Ishikawa (cell line): Measurements from ENCODE around the gene PLEKHA6.

Experiments
- EGR1 ChIP-seq: IDR thresholded peaks from 2 replicates; pipeline ENCODE4 v1.6.1; 2012
- EP300 ChIP-seq: IDR thresholded peaks from 2 replicates; pipeline ENCODE4 v1.6.1; 2012; ENCODE audit warnings: borderline replicate concordance
- NFIC ChIP-seq: IDR thresholded peaks from 2 replicates; pipeline ENCODE4 v1.6.1; 2012
- RAD21 ChIP-seq: IDR thresholded peaks from 2 replicates; pipeline ENCODE4 v1.6.1; 2012; ENCODE audit warnings: low read depth
- TAF1 ChIP-seq: IDR thresholded peaks from 2 replicates; pipeline ENCODE4 v1.6.1; 2012; ENCODE audit warnings: low read depth, mild to moderate bottlenecking
- TEAD4 ChIP-seq: IDR thresholded peaks from 2 replicates; pipeline ENCODE4 v1.6.1; 2012
- ZBTB7A ChIP-seq: IDR thresholded peaks from 2 replicates; pipeline ENCODE4 v1.6.1; 2012; ENCODE audit warnings: low read depth
- TF ChIP-seq, protein P1 (sequence below): IDR thresholded peaks from 2 replicates; pipeline ENCODE4 v1.6.1; 2012
- TF ChIP-seq, protein P2 (sequence below): IDR thresholded peaks from 2 replicates; pipeline ENCODE4 v1.6.1; 2012; ENCODE audit warnings: low read depth, mild to moderate bottlenecking
- TF ChIP-seq, protein P3 (sequence below): IDR thresholded peaks from 2 replicates; pipeline ENCODE4 v1.6.1; 2012

DNA sequence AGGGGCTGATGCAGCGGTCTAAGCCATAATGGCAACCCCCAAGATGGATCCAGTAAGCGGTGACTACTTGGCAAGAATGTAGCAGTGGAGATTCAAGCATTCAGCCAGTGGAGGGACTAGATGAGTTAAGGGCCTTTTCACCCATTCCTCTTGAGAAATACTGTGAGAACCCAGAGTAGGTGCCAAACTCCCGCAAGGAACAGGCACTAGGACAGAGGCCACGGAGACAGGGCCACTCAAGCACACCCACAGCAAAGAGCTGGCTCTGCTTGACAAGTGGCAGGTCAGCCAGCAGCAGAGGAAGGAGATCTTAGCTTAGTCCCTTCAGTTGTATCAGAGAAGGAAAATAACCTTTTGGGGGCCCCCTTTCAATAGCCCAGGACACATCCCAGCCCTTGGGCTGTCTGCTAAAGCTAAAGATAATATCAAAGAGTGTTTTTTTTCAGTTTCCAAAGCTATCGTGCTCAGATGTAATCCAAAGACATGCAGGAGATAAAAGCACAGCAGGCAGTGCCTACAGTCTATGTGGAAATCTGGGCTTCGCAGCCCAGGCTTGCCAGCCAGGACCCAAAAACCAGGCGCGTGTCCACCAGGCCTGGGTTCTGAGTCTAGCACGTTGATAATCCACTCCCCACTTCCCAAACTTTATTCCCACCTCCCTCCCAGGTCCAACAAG, 83.9 kb downstream of the PLEKHA6 start:
- TF ChIP-seq RAD21: no peak
- no peak for TF ChIP-seq TAF1
- TF ChIP-seq, protein P1, sequence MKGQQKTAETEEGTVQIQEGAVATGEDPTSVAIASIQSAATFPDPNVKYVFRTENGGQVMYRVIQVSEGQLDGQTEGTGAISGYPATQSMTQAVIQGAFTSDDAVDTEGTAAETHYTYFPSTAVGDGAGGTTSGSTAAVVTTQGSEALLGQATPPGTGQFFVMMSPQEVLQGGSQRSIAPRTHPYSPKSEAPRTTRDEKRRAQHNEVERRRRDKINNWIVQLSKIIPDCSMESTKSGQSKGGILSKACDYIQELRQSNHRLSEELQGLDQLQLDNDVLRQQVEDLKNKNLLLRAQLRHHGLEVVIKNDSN: no peak
- no peak for TF ChIP-seq EGR1
- TF ChIP-seq ZBTB7A: no peak
- no peak for TF ChIP-seq EP300
- TF ChIP-seq, protein P2, sequence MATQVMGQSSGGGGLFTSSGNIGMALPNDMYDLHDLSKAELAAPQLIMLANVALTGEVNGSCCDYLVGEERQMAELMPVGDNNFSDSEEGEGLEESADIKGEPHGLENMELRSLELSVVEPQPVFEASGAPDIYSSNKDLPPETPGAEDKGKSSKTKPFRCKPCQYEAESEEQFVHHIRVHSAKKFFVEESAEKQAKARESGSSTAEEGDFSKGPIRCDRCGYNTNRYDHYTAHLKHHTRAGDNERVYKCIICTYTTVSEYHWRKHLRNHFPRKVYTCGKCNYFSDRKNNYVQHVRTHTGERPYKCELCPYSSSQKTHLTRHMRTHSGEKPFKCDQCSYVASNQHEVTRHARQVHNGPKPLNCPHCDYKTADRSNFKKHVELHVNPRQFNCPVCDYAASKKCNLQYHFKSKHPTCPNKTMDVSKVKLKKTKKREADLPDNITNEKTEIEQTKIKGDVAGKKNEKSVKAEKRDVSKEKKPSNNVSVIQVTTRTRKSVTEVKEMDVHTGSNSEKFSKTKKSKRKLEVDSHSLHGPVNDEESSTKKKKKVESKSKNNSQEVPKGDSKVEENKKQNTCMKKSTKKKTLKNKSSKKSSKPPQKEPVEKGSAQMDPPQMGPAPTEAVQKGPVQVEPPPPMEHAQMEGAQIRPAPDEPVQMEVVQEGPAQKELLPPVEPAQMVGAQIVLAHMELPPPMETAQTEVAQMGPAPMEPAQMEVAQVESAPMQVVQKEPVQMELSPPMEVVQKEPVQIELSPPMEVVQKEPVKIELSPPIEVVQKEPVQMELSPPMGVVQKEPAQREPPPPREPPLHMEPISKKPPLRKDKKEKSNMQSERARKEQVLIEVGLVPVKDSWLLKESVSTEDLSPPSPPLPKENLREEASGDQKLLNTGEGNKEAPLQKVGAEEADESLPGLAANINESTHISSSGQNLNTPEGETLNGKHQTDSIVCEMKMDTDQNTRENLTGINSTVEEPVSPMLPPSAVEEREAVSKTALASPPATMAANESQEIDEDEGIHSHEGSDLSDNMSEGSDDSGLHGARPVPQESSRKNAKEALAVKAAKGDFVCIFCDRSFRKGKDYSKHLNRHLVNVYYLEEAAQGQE: no peak
- TF ChIP-seq, protein P3, sequence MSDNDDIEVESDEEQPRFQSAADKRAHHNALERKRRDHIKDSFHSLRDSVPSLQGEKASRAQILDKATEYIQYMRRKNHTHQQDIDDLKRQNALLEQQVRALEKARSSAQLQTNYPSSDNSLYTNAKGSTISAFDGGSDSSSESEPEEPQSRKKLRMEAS: no peak
- no peak for TF ChIP-seq TEAD4
- TF ChIP-seq NFIC: no peak
